Measurements from ENCODE around the gene CARD19. TPM values are rescaled to one million over a fixed set of nuclear protein-coding genes. Genes with fewer than 3 reads are reported as not detected.

The CARD19 gene
- total RNA-seq, 1 experiment from 2014 or later, result 63.4 TPM

DNA sequence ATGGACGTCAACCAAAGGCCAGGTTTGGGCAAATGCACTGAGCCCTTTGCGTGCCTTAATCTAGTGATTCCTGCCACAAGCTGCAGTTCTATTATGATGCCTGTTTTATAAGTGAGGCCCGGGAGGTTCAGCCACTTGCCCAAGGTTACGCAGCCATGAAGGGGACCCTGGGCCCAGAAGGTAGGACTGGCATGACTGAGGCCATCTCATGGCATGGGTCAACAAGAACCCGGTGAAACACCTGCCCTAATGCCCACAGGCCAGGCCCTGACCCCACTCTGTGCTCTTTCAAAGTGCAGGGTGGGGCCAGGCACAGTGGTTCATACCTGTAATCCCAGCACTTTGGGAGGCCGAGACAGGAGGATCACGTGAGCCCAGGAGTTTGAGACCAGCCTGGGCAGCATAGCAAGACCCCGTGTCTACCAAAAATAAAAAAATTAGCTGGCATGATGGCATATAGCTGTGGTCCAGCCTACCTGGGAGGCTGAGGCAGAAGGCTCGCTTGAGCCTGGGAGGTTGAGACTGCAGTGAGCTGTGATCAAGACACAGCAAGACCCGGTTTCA is 29.4 kb downstream of the CARD19 start:
- no peak overlapping the region for H3K4me3 ChIP-seq (ENCODE audit: low read depth in 2 of 2, low read length in 2 of 2)
- no TSS peak for BruUV-seq (replicated peaks)
- intact Hi-C loops (cut with micrococcal nuclease; ENCODE audit: unreplicated experiment), result no loop called here
- ChIA-PET CTCF (no interaction called here), POLR2A (no interaction called here)
- no peak overlapping the region for H3K27ac ChIP-seq (ENCODE audit: low read length)
- ATAC-seq (no peak), DNase-seq (ENCODE audit: low read depth, low spot score) (no peak)
- TF ChIP-seq REST (IDR thresholded peaks at IDR 0.05; ENCODE audit: insufficient read depth in 1 of 2, low read depth in 2 of 2, low read length in 1 of 2) (no peak), SIN3A (IDR thresholded peaks at IDR 0.05; ENCODE audit: borderline replicate concordance, insufficient read depth, low read depth, low read length) (no peak), POLR2AphosphoS5 (IDR thresholded peaks at IDR 0.05; ENCODE audit: low read depth, low read length) (no peak), TCF7L2 (IDR thresholded peaks at IDR 0.05; ENCODE audit: low read depth, low read length) (no peak)
- TF ChIP-seq, protein P1, sequence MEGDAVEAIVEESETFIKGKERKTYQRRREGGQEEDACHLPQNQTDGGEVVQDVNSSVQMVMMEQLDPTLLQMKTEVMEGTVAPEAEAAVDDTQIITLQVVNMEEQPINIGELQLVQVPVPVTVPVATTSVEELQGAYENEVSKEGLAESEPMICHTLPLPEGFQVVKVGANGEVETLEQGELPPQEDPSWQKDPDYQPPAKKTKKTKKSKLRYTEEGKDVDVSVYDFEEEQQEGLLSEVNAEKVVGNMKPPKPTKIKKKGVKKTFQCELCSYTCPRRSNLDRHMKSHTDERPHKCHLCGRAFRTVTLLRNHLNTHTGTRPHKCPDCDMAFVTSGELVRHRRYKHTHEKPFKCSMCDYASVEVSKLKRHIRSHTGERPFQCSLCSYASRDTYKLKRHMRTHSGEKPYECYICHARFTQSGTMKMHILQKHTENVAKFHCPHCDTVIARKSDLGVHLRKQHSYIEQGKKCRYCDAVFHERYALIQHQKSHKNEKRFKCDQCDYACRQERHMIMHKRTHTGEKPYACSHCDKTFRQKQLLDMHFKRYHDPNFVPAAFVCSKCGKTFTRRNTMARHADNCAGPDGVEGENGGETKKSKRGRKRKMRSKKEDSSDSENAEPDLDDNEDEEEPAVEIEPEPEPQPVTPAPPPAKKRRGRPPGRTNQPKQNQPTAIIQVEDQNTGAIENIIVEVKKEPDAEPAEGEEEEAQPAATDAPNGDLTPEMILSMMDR (IDR thresholded peaks at IDR 0.05), result no peak
- H3K4me1 ChIP-seq (ENCODE audit: control insufficient read depth, insufficient read depth, low read length), result no peaks in the 10 kb centered on the region
- H3K36me3 ChIP-seq (ENCODE audit: control insufficient read depth, insufficient read depth, low read length), result no peaks in the 10 kb centered on the region
- in situ Hi-C loops (cut with HindIII; ENCODE audit: low pct_unique_long_range_greater_than_20kb, low sequenced_read_pairs), result no loop called here
- H3K9me3 ChIP-seq (ENCODE audit: control insufficient read depth, insufficient read depth, low read depth, low read length), result no peaks in the 10 kb centered on the region
- H3K27me3 ChIP-seq (ENCODE audit: control insufficient read depth, insufficient read depth, low read length), result no peaks in the 10 kb centered on the region

GRCh38 chr9:93126151-93126781 is 30.2 kb downstream of the CARD19 start:
- CTCF ChIA-PET, result no interaction called here
- POLR2A ChIA-PET, result no interaction called here
- ATAC-seq (no peak), DNase-seq (ENCODE audit: low read depth, low spot score) (no peak)
- no TSS peak for BruUV-seq (replicated peaks)
- no peak for TF ChIP-seq REST (IDR thresholded peaks at IDR 0.05; ENCODE audit: insufficient read depth in 1 of 2, low read depth in 2 of 2, low read length in 1 of 2)
- no peak for TF ChIP-seq POLR2AphosphoS5 (IDR thresholded peaks at IDR 0.05; ENCODE audit: low read depth, low read length)
- TF ChIP-seq SIN3A (IDR thresholded peaks at IDR 0.05; ENCODE audit: borderline replicate concordance, insufficient read depth, low read depth, low read length), result no peak
- TF ChIP-seq, protein P1 (IDR thresholded peaks at IDR 0.05), result no peak
- TF ChIP-seq TCF7L2 (IDR thresholded peaks at IDR 0.05; ENCODE audit: low read depth, low read length), result no peak
- Histone ChIP-seq H3K4me3 (ENCODE audit: low read depth in 2 of 2, low read length in 2 of 2) (no peak overlapping the region), H3K9me3 (ENCODE audit: control insufficient read depth, insufficient read depth, low read depth, low read length) (no peaks in the 10 kb centered on the region), H3K27me3 (ENCODE audit: control insufficient read depth, insufficient read depth, low read length) (no peaks in the 10 kb centered on the region), H3K4me1 (ENCODE audit: control insufficient read depth, insufficient read depth, low read length) (no peaks in the 10 kb centered on the region; the same call in 1 of the 2 replicates), H3K27ac (ENCODE audit: low read length) (no peak overlapping the region), H3K36me3 (ENCODE audit: control insufficient read depth, insufficient read depth, low read length) (no peaks in the 10 kb centered on the region)
- in situ Hi-C loops (cut with HindIII; ENCODE audit: low pct_unique_long_range_greater_than_20kb, low sequenced_read_pairs) (no loop called here), intact Hi-C loops (cut with micrococcal nuclease; ENCODE audit: unreplicated experiment) (no loop called here)
